ENCODE data around the gene ARHGAP32.

The ARHGAP32 gene

DNA sequence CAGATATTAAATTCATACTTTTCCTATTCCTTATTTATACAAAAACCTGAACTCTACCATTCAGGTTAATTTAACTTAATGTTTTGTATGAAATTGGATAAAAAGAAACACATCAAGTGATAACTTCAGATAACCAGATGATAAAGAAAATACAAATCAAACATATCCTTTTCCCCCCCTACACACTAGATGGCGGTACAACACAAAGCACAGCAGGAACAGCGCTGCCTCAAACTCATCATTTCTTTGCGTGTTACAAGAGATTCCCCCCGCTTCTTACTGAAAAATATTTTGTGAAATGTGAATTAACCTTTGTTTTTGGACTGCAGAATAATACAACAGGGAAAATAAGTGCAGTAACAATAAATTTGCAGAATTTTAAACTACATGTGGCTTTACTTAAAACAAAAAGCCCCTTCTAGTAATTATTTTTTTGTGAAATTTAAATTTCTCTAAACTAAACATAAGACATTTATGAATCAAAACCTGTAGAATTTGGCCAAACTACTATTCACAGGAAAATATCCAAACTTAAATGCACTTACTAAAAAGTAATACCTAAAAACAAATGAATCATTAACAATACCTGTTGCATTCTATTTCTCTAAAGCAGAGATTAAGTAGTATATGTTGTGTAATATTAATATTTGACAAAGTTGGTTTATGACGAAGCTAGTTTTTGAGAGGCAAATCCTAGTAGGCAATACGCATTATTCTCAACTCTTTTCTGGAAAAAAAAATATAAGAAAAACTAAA is 74.4 kb downstream of the ARHGAP32 start:
- no peak for DNase-seq (ENCODE audit: low read depth in 1 of 2, low spot score in 1 of 2)

DNA sequence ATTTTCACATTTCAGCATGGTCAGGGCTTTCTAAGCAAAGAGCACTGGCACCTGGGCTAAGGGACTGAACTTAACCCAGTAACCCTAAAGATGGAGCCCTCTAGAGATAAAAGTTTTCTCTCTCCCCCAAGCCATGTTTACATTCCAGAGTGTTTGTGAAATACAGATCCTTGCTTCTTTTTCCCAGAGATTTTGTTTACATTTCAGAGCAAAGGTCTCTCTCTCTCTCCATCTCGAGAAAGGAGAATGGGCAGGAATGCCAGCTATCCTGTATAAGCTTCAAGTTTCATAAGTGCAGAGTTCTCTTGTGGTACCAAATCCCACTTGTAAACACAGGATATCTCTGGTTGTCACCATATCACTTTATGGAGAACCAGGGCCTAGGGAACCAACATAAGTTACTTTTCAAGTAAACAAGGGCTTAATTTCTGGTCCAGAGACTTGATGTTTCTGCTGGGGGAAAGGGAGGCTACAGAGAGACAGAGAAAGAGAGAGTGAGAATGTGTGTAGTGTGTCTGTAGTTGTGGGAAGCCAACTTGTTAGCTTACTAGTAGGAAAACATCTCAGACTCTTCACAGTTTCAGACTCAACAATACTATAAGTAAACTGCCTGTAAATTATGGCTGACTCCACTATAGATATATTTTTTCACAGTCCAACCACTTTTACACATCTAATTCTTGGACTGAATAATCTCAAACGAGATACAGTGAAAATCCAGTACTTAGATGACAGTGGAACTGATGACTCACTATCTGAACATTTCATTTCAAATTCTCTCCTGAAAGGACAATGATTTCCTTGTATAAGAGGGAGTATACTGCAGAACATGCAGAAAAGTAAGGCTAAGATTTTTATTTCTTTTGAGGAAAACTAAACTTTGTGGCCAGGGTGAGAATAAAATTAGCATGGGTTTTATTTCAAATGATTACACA is 76.2 kb downstream of the ARHGAP32 start:
- DNase-seq (ENCODE audit: low read depth in 1 of 2, low spot score in 1 of 2): no peak

DNA sequence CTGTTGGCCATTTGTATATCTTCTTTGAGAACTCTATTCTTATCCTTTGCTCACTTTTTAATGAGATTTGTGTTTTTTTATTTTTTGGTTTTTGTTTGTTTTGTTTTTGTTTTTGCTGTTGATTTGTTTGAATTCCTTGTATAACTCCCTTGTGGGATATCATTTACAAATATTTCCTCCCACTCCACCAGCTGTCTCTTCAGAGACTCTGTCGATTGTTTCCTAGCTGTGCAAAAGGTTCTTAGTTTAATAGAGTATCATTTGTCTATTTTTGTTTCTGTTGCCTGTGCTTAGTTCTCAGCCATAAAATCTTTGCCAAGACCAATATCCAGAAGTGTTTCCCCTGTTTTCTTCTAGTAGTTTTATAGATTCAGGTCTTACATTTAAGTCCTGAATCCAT is 82.4 kb downstream of the ARHGAP32 start:
- no peak for DNase-seq (ENCODE audit: low read depth in 1 of 2, low spot score in 1 of 2)

DNA sequence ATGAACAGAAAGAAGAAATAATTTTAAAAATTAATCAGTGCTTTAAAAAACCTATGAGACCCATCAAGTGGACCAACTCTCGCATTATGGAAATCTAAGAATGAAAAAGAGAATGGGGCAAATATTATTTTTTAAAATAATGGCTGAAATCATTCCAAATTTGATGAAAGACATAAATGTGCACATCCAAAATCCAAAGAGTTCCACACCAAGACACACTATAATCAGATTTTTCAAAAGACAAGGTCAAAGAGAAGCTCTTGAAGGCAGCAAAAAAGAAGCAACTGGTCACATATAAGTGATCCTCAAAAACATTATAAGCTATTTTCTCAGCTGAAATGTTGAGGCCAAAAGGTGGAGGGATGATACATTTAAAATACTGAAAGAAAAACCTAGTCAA is 85.3 kb downstream of the ARHGAP32 start:
- DNase-seq (ENCODE audit: low read depth in 1 of 2, low spot score in 1 of 2): no peak

DNA sequence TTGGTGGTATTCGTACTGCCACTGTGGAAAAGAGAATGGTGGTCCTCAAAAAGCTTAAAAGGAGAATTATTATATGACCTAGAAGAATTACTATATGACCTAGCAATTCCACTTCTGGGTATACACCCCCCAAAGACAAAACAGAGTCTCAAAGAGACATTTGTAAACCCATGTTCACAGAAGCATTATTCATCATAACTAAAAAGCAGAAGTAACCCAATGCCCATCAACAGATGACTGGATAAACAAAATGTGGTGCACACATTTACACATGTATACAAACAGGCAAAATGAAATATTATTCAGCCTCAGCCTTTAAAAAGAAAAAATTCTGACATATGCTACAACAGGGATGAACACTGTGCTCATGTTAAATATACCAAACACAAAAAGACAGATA is 89.4 kb downstream of the ARHGAP32 start:
- DNase-seq (ENCODE audit: low read depth in 1 of 2, low spot score in 1 of 2): no peak

DNA sequence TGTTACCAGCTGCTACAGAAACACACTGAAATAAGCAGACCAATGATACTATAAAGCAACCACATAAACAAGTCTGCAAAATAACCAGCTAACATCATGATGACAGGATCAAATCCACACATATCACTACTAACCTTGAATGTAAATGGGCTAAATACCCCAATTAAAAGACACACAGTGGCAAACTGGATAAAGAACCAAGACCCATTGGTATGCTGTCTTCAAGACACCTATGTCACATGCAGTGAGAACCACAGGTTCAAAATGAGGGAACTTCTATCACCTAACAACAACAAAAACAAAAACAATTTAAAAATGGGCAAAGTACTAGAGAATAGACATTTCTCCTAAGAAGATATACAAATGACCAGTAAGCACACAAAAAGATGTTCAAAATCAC is 89.9 kb downstream of the ARHGAP32 start:
- no peak for DNase-seq (ENCODE audit: low read depth in 1 of 2, low spot score in 1 of 2)

DNA sequence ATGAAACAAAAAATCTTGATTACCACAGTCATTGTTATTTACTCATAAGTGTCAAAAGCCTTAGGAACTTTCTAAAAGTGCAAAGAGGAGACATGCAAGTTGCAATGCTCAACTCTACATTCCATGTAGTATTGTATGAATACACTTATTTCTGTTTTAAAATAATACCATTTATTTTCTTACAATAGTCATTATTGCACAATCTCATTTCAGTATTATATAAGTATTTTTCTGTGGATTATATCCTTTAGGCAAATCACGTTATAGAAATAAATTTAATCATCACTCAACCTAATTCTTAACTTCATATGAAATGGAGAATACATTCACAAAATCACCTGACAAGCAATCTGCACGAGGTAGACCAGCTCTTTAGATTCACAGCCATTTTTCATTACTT is 98.8 kb downstream of the ARHGAP32 start:
- DNase-seq (ENCODE audit: low read depth in 1 of 2, low spot score in 1 of 2): no peak

DNA sequence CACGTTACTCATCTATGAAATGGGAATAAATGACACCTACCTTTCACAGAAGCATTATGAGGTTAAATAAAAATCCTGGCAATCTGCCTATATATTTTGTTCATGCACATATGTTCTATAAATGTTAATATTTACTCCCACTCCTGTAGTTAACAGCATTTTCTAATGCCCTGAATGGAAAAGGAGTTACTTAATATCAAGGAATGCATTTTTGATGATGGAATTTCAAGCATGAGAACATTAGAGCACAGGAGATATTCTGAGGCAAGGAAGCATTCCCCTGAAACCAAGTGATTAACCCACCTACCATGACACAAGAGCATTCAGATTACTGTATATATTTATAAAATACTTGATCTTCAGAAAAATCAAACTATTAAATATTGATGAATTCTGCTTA is 102.1 kb downstream of the ARHGAP32 start:
- no peak for DNase-seq (ENCODE audit: low read depth in 1 of 2, low spot score in 1 of 2)

DNA sequence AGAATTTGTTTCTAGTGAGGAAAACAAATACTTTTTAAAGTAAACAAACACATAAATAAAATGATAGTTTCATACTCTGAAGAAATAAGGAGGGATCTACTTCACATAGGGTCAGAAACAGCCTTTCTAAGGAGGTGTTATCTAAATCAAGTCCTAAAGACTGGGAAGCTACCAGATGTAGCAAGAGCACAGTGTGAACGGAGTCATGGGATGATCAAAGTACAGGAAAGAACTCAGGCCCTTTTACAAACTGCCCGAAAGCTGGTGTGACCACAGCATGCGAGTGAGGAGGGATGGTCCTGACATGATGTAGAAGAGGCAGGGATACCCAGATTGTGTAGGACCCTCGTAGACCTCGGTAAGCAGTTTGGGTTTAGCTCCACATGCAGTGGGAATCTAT is 102.8 kb downstream of the ARHGAP32 start:
- DNase-seq (ENCODE audit: low read depth in 1 of 2, low spot score in 1 of 2): no peak

DNA sequence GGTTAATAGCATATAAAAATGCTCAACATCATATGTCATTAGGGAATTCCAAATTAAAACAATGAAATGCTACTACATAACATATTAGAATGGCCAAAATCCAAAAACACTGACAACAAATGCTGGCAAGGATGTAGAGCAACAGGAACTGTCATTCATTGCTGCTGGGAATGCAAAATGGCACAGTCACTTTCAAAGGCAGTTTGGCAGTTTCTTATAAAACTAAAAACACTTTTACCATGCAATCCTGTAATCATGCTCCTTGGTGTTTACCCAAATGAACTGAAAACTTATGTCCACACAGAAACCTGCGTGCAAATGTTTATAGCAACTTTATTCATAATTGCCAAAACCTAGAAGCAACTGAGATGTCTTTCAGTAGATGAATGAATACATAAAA is 105.1 kb downstream of the ARHGAP32 start:
- DNase-seq (ENCODE audit: low read depth in 1 of 2, low spot score in 1 of 2): no peak

DNA sequence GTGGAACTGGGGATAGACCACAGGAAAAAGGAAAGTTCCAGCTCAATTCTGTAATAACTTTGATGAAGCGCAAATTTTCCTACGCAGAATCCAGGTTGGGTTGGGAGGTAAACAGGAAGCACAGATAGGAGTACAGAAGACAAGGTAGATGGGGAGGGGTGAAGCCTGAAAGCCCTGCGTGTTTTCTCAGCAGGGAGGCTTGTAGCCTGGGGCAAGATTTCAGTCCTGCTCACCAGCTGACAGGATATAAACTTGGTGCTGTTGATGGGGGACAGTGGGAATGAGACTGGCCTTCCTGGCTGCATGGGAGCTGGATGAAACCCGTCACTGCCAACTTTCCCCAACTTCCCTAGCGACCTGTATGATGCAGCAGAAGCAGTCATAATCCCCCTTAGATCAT is 114.9 kb downstream of the ARHGAP32 start:
- DNase-seq (ENCODE audit: low read depth in 1 of 2, low spot score in 1 of 2): no peak

DNA sequence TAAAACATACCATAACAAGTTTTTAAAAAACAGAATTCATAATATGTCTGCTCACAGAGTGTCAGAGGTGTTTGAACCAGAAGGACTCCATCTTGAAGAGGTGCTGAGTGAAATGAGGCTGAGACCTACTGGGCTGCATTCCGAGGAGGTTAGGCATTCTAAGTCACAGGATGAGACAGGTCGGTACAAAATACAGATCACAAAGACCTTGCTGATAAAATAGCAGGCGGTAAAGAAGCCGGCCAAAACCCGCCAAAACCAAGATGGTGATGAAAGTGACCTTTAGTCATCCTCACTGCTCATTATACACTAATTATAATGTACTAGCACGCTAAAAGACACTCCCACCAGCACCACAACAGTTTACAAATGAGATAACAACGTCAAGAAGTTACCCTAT is 116.4 kb downstream of the ARHGAP32 start:
- no peak for DNase-seq (ENCODE audit: low read depth in 1 of 2, low spot score in 1 of 2)

DNA sequence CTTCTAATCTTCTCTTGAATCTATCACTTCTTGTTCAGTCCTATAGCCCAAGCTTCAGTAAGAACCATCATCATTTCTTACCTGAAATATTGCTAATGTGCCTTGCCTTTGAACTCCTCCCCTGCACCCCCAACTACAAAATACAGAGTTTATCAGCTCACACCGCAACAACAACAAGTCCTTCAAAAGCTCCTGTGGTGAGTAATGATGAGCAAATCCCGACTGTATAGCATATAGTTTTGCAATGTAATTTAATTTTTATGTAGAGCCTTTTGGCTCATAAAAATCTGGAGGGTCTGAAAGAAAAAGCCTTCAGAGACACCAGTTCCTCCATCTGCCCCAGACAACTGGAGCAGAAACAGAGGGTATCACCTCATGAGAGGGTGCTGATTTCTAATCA is 124.7 kb downstream of the ARHGAP32 start:
- no peak for DNase-seq (ENCODE audit: low read depth in 1 of 2, low spot score in 1 of 2)

DNA sequence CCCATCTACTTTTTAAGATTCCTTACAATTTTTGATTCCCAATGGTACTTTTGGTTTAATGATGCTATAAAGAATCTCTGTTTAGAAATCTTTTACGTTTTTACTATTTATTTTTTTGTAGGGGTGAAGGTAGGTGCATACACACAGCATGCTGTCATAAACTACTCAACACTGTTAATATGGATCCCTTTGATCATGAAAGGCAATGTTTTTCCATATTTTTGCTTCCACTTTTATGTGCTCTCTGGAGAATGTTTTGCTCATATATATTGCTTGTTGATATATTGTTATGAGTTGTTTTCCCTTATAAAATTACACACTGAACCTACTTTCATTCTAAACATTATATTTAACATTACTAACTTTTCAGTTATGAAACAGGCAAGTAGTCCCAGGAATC is 125.9 kb downstream of the ARHGAP32 start:
- no peak for DNase-seq (ENCODE audit: low read depth in 1 of 2, low spot score in 1 of 2)

DNA sequence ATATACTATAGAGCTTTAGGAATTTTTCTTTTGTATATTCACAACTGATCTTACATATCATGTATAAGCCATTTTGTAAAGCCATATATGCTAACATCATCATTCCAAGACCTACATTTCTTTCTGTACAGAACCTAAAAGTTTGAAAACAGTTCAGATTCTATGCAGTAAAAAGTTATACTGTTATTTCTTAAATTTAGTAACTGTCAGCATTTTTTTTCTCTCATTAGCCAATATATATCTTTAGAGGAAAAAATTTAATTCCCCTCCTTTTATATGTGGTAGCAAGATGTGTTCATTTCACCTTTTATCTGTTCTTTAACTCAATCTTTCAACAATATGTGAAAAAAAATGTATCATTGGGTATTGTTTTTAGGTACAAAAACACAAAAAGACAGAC is 129.0 kb downstream of the ARHGAP32 start:
- DNase-seq (ENCODE audit: low read depth in 1 of 2, low spot score in 1 of 2): no peak

DNA sequence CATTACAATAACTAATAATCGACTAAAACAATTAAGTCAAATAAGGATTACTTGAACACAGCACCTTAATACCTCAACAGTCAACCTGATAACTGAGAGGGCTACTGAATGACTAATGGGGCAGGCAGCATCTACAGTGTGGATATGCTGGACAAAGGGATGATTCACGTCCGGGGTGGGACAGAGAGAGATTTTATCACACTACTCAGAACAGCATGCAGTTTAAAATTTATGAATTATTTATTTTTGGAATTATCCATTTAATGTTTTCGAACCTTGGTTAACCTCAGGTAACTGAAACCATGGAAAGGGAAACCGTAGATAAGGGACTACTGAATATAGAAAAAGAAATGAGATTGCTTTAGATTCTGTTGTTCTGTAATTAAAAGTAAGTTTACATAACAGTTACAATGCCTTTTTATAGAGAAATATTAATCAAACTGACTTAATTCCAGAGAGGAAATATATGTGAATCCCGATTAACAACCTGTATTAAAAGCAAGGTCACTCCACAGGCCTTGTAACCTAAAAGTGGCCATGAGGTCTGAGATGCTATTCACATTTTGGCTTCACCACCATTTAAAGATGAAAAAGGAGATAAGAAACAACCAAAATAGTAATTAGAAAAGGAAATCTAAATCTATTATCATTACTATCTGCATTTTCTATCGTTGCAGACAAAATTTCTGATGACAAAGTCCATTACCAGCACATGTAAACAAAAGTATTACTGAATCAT is 130.5 kb downstream of the ARHGAP32 start:
- no peak for DNase-seq (ENCODE audit: low read depth in 1 of 2, low spot score in 1 of 2)

DNA sequence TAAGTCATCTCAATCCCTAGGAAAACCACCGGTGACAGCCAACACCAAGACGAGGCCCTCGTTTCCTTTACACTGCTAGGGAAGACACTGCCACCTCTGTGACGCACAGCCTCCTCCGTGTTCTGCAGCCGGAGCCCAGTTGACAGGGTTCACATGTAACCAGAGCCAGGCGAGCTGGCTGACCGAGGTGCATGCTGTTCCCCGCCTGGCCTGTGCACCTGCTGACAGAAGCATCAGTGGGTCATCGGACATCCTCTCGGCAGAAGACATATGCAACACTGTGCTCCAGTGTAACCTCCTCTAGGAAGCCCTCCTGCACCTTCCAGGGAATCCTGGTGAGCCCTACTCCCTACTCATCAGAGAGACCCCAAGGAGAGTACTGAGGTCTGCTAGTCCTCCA is 135.2 kb downstream of the ARHGAP32 start:
- DNase-seq (ENCODE audit: low read depth in 1 of 2, low spot score in 1 of 2): no peak

DNA sequence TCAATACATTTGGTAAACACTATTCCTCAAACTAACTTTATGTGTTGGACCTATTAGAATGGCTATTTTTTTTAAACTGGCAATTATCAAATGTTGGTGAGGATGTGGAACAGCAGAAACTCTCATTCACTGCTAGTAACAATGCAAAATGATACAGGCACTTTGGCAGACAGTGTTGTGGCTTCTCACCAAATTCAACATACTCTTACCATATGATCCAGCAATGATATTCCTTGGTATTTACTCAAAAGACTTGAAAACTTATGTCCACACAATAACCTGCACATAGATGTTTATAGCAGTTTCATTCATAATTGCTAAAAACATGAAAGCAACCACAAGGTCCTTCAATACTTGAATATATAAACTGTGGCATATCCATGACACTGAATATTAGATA is 136.9 kb downstream of the ARHGAP32 start:
- no peak for DNase-seq (ENCODE audit: low read depth in 1 of 2, low spot score in 1 of 2)

DNA sequence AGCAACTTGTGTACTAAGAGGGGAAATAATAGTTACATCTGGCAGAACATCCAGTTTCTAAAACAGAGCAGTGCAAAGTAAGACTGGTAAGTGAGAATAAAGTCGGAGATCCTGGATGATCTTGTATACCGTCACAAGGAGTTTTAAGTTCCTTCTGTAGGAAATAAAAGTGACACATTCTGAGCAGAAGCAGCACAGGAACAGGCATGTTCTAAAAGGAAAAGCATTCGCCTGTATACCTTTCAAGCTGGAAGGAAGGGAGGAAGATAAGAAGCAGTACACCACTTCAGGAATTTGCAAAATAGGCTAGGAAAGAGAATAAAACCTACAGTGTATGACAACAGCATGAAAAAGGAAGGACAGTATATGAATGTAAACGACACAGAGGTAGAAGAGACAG is 143.2 kb downstream of the ARHGAP32 start:
- DNase-seq (ENCODE audit: low read depth in 1 of 2, low spot score in 1 of 2): no peak

DNA sequence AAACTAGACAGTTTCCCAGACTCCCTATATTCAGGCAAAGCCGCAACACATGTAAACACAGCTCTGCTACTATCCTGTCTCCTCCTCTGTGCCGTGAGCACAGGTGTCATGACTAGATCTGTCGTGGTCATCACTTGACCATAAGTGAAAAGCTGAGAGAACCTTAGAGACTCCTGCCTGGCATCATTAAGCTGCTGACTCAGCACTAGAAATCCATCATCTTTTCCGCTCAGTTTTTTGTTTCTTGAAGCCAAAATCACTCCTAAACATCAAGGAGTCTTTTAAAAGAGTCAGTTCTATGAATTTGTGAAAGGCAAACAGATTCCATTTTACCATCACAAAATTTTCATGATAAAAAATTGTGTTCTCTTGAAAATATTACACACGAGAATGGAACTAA is 147.0 kb downstream of the ARHGAP32 start:
- no peak for DNase-seq (ENCODE audit: low read depth in 1 of 2, low spot score in 1 of 2)

DNA sequence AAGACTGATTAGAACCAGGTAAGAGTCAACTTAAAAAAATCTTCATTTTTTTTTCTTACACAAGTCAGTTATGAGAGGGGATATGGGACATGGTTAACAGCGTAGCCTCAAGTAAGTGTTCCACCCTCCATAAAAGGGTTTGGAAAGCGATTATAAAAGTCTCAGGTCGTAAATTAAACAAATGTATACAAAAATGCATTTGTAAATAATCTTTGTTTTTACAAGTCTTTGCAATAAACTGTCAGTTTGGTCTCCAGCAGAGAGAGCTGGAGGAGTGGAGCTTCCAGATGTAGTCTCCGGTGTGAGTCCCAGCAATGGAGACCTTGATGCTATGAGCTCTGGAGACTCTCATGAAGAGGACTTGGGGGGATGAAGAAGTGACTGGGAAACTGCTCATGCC is 149.6 kb downstream of the ARHGAP32 start:
- no peak for DNase-seq (ENCODE audit: low read depth in 1 of 2, low spot score in 1 of 2)

DNA sequence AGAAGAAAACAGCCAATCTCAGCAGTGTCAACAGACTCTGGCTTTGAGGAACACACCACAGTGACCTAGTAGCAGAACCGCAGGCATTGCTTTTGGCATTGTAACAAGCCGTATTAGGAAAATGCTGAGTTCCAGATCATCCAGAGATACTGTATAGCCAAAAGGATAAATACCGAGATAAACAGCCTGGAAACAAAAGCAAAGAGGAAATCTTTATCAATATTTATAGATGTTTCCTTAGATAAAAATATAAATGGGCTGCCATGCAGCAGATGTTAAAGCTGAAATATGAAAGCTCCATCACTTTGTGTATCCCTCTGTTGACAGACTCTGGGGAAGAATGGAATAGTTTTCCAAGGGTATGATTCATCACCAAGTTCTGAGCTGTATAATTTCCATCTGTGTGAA is 150.5 kb downstream of the ARHGAP32 start:
- DNase-seq (ENCODE audit: low read depth in 1 of 2, low spot score in 1 of 2): no peak
